Stimulated activated CD8-positive, alpha-beta memory T cell treated with anti-CD3 and anti-CD28 coated beads, Interleukin-12 subunit alpha, Interleukin-12 subunit beta, amount 100 ng/mL, for 4 hours (primary cell): ENCODE data around the gene WDFY4.

Experiments
- DNase-seq: peaks from one replicate; pipeline ENCODE4 v3.0.0-alpha.2; 2020; ENCODE audit warnings: low read depth

WDFY4 gene

DNA sequence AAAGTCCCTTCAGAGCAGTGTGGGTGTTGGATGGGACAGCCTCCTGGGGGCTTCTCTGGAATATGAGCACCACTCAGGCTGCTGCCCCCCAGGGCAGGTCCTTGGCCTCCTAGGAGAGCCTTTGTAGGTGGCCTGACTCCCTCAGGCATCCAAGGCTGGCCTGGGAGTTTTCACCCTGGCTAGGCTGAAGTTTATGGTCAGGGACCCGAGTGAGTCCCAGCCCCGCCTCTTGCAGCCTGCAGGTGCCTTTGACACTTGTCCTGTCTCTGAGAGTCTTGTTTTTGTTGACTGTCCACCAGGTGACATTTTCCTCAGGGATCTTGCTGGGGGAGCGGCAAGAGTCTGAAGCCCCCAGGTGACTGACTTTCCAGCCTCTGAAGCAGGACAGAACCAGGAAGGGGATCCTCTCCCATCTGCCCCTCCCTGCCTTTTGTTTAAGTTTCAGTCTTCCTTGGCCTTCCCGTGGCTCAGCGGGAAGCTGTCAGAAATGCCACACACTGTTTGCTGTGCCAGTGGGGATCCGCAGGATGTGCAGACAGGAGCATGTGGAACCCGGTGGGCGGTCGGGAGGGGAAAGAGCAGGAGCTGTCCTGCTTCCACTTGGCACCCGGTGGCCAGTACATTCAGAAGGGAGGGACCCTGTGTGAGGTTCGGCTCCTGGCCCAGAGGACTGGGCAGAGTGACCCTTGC lies 195.5 kb downstream of the WDFY4 start:
- DNase-seq, result no peak

DNA sequence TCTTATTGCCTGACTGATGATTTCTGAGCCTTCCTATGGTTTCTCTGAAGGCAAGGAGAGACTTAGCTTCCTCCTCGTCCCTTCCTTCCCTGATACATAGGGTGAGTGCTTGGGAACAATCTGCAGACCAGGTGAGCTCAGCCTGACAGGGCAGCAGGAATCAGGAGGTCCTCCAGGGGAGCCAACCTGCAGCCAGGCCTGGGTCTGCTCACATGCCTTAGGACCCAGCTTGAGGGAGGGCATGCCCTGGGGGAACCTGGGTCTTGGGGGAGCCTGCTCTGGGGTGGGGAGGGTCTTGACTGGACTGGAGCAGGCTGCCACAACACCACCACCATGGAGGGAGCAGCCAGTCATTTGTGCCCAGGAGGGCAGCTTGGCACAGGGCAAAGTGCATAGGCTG lies 197.3 kb downstream of the WDFY4 start:
- no peak for DNase-seq

DNA sequence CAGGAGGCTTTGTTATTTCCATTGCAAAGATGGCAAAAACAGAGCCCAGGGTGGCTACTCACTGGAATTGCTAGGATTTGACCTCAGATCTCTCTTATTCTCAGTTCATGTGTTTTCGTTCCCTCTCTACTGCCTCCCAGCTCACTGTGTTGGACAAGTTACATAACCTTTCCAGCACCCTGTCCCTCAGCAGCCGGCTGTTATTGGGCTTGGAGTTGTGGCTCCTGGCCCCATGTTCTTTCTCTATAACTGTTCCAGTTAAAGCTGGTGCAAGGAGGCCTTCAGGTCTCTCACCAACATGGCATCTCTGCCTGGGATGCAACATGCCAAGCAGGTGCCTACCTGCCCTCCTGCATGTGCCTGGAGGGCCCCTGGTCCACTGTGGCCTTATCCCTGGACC lies 198.2 kb downstream of the WDFY4 start:
- no peak for DNase-seq

DNA sequence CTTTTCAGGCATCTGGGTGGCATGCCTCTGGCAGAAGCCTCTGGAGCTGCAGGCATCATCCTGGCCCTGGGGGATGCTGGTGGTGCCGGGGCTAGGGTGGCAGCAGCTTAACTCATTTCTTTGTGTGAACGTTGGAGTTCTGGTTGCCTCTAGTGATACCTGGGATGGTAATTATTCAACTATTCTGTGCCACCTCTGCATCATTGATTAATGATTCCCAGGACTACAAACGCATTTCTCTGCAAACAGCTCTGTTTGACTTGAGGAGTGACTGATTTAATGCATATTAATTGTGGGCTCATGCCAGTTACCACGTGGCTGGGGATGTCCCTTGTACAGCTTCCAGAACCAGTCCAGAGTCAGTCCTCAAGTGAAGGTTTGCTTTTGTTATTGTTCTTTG lies 199.0 kb downstream of the WDFY4 start:
- no peak for DNase-seq

DNA sequence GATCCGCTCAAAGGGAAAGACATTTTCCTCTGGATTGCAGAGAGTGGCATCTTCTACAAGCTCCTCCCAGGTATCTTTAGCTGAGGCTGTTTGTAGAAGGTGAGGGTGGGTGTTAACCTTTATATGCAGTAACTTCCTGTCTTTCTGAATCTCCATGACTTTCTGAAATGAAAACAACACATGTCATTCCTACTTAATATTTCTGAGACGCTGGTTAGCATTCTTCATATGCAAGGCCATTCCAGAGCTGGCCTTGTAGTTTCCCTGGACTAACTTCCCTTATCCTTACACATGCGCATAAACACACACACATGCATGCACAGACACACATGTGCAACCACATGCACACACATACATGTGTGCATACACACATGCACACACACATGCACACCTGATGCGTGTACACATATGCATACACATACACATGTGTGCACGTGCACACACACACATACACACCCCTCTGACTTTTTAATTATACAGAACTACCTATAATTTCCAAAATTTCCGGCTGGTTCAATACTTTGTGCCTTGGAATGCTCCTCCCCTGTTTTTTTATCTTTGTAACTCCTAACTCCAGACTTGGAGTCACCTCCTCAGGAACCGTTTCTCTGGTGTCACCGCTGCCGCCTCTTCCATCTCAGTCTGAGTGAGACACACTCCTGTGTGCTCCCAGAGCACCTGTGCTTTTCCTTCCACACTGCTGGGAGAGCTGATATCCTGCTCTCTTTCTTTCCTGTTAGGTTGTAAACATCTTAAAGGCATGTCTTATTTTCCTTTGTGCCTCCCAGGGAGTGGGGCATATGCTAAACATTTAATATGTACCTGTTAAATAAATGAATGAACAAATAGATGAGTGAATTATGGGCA lies 199.7 kb downstream of the WDFY4 start:
- no peak for DNase-seq

DNA sequence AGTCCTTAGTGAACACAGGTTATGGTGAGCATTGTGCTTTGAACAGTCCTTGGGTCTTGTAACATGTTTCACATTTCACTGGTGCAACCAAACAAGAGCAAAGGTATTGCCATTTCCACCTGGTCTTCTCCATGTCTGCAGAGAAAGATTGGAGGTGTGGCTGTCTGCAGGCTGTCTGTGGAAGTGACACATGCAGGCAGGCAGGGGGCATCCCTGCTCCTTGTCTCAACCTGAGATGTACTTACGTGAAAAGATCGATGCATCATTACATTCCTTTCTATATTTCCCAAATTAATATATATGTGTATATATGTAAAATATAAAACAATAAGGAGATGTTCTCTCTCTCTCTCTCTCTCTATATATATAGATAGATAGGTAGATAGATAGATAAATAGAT lies 200.7 kb downstream of the WDFY4 start:
- no peak for DNase-seq

DNA sequence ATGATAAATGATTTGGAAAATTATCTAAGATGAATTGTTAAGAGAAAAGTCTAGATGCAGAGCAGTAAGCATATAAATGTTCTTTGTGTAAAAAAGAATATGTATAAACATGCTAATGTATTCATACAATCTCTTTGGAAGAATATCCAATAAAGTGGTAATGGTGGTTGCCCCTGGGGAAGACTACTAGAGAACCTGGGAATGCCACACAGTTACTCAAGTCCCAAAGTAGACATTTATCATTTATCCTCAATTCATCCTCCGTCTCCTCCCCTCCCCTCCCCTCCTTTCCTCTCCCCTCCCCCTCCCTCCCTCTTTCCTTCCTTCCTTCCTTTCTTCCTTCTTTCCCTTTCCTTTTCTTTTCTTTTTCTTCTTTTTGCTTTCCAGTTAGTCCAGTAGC lies 203.3 kb downstream of the WDFY4 start:
- no peak for DNase-seq

DNA sequence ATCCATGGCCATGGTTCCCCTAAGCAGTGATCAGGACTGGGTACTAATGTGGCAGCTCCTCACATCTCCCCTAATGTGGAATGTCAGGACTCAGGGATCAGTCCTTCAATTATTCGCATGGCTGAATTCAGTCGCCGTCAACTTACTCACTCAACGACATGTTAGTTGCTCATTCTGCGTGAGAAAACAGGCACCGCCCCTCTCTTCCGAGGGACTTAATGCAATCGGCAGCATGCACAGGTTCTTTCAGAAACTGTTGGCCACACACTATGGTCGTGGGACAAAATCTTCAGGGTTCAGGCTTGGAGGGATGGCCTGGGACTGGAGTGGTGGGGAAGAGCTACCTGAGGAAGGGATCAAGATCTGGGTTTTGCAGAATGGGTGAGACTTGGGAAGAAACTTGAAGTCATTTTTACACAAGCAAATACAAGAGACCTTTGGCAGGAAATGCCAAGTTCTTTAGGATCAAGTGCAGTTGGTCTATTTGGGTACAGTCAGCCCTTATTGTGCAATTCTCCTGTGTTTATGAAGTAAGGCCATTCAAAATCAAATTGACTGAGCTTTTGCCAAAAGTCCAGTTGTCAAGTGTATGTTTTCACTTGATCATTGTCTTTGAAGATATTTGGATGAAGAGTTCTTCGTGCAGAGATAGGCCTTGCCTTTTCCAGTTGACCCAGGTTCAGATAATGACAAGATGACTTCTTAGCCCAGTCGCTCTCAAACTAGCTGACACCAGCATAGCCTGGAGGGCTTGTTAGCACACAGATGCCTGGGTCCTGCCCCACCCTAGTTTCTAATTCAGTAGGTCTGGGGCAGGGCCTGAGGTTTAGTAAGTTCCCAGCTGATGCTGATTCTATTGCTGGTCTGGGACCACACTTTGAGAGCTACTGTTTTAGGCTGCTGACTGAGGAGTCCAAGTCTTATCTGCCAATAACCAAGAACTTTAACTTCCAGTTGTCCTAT lies 206.5 kb downstream of the WDFY4 start:
- no peak for DNase-seq

DNA sequence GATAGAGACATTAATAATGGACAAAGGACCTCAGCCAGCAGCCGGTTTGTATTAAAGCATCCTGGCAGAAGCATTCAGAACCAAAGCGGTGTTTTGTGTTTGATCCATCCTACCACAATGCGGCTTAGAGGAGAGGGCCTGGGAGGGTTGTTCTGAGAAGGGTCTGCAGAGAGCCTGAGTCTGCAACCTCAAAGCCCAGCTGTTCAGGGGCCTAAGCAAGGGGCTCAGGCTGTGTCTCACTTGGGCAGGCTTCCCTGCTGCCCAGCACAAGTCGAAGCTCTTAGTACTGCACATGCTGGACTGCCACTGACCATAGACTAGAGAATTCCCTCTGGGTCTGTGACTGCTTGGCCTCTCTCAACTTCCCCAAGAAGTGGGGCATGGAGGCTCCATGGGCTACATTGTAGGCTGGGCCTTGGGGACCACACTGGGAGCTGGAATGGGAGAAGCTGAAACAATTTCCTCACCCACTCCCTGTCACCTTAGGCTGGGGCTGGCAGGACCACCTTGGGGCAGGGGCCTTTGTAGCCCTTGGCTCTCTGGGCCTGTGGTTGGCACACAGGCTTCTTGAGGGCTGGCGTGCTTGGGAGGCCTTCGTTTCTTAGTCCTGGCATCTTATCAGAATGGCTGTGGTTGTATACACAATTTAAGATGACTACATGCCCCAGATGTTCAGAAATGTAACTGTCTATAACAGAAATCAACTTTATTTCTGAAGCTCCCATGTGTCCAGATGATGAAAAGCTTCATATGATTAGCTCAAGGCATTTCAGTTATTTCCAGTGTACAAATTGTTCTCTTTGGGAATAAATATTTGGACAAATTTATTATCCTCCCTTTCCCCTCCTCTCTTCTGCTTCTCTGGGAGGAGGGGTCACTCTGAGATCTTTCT lies 210.5 kb downstream of the WDFY4 start:
- no peak for DNase-seq

DNA sequence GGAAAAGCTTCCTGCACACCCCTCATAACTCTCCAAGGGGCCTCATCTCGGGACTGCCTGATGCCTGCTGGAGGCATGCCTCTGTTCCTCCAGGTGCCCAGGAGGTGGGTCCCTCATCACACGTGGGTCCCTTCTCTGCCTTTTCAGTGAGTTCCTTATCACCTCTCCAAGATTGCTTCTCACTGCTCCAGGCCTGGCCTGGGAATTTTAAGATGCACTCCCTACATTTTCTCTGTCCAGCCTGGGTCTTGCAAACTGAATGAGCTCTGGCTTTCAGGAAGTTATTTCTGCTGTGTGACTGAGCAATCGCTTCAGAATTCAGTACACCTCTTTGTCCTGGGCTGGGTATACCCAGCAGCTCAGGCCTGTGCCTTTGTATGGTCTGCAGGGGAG lies 211.1 kb downstream of the WDFY4 start:
- no peak for DNase-seq

DNA sequence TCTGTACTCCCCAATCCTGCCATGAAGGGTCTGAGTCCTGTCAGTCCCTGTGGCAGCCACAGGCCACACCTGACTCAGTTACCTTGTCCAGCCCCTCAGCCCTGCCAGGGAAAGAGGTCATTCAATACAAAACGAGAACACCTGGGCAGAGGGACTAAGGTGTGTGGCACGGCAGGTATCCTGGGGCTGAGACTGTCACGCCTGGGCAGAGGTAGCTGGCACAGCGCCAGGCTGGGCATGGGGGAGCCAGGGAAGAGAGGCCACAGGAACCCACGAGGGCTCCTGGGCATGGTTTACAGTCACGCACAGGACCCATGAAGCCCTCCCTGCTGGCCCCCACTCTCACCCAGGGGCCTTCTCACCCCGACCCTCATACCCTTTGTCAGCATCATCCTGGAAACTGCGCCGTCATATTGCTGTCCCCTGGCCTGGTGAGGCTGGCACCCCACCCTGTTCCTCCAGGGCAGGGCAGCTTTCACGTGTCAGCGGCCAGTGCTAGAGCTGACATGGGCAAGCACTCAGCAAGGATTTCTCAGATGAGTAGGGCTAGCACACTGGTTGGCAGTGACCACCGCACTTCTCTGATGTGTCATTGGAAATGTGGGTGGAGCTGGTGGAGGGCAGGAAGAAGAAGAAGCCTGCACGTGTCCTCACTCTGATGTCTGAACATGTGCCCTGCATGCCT lies 212.2 kb downstream of the WDFY4 start:
- no peak for DNase-seq

DNA sequence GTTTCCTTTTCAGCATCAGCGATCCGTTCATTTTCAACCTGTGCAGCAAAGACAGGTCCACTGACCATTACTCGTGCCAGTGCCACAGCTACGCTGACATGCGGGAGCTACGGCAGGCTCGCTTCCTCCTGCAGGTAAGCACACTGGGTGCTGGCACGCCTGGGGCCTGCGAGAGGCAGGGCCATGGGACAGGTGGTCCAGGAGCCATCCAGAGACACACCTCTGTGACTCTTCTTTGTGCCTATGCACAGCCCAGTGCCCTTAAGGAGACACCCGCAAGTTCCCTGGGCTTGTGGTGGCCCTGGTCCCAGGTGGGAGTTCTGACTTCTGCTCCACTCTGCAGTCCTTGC lies 212.7 kb downstream of the WDFY4 start:
- no peak for DNase-seq

DNA sequence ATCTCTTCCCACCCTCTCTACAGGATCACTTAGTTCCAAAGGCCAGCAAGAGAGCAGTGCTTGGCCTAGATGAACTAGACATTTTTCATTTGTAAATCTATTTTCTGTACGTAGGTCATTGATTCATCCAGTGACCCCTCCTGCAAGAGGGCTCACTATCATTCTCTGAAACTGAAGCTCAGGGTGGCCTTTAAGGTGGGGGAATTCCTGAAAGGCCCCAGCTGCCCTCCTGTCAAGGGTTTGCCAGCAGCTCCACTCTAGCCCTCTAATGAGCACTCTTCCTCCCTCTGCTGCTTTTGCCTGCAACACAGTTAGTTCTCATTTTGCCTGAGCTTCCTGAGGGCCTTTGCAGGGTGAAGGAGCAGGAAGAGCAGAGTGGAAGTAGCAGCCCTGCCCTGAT lies 213.8 kb downstream of the WDFY4 start:
- DNase-seq, result no peak

DNA sequence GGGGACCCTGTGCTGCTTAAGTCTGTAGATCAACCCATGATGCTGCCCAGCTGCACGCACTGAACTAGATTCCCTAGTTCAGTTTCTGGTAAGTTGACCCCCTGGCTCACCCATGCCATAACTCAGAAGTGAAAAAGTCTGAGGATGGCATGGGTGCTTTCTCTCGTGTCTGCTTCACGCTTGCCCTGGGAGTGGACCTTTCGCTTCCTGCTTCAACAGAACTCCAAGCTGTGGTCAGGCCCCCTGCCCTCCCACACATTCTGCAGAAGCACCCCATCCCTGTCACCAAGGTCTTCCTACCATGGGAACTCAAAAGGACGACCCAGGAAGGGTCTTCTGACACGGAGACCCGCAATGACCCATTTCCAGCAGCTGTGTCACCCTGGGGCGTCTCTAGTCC lies 215.1 kb downstream of the WDFY4 start:
- no peak for DNase-seq

DNA sequence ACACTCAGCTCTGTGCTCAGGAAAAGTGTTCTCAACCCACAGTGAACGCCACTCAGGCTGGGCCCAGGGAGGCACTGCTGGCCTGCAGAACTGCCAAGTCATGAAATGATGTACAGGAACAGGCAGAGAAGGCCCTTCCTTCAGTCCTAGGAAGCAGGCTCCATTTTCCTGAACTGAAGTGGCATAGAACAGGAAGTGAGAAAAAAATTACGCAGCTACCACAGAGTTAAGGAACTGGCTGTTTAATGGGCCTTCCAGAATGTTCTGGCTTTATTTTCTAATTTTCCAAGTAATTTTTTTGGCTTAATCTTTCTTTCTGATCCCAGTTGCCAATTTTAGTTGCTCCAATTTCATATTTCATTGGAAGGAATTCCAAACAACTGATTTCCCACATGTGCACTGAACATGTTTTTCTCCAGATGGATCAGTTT lies 215.7 kb downstream of the WDFY4 start:
- no peak for DNase-seq

DNA sequence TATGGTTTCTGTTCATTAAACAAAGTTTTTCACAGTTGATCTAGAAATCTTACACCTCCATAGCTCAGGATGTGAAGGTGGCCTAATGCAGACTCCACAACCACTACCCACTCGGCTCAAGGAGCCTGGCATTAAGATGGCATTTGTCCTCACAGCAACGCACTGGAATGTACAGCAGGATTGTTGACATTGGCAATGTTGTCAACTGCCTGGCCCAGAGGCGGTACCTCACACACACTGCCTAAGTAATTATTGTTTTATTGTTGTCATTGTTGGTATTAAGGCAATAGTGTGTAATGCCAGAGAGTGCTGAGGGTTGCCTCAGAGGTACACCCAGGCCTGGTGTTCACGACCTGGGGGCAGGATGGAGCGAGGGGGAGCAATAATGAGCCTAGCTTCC lies 216.6 kb downstream of the WDFY4 start:
- DNase-seq, result no peak

DNA sequence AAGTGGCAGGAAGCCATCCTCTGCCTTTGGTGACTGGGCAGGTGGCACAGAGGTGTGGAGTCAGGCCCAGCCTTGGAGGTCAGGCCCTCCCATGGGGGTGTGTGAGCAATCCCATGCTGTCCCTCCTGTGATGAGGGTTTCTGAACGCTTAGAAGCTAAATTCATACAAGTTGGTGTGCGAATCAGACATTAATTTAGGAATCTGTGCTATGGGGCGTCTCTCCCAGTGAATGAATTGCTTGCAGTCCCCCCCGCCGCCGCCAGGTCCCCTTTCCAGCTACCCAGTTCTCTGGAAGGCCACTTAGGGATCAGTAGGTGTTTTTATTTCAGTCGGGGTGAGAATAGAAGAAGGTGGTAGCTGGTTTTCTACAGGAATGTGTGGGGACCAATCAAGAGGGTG lies 217.4 kb downstream of the WDFY4 start:
- DNase-seq, result no peak

DNA sequence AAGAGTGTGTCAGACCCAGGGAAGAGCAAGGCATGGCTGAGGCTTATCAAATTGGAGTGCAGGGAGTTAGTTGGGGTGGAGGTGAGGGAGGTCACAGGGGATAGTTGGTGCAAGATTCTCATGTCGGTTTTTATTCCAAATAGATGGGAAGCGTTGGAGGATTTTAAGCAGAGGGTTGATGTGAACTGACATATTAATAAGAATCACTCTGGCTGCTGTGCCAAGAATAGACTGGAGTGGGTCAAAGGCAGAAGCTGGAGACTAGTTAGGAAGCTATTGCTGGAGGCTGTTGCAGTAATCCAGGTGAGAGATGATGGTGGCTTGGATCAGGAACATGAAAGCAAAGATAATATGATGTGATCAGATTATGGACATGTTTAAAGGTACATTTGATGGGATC lies 218.5 kb downstream of the WDFY4 start:
- no peak for DNase-seq

DNA sequence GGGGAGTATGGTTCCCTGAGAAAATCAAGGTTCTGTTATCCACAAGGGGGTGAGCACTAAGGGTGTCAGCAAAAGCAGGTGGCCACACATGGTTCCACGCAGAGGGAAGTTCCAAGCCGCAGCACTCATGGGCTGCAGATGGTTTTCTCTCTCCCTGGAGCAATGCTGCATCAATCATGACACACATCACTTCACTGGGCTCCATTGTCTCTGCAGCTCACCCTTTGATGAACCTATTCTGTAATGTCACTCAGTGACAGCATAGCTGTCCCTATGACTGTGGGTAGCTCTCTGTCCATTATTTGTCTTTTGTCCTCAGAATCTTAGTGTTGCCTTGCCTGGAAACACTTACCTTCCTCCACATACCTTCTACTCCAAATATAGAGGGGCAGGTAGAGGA lies 220.2 kb downstream of the WDFY4 start:
- no peak for DNase-seq

DNA sequence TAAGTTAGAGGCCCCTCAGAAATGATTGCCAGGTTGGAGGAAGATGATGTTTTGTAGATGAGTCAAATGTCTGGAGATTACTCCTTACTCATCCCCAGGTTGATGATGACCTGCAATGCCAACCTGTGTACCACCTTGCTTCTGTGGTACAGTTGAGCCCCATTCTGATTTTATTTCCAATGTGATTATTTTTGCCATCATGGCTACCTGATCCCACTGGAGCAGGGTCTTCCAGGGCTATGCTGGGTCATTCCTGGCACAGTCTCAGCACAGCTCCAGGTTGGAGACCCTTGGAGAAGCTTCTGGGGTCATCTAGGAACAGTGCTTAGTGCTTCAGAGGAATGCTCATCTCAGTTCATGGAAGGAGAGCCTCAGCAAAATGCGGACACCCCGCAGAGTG lies 220.6 kb downstream of the WDFY4 start:
- no peak for DNase-seq

DNA sequence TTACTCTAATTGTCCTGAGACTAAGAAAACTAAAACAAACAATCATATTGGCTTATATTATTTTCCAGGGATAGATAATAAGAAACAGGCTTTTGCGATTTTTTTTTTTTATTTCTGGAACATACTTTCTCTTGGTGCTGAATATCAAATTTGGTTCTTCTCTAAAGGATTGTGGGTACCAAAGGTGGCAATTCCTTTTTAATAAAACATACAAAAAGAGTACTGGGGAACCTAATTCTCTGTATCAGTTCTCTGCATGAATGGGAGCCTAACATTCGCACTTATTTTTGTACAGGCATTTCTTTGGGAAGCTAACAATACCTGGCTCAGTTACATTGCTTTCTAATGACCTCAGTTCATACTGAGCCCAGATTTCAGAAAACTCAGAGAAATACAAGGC lies 222.2 kb downstream of the WDFY4 start:
- DNase-seq, result no peak
